GM12874 (cell line): Measurements from ENCODE around the gene DNAJB12.
A peak's percentile ranks its signal among the peaks of the same experiment; 100 is the strongest.

Source experiments
- CTCF ChIP-seq: IDR thresholded peaks from 2 replicates; pipeline ENCODE4 v1.5.1; 2011; ENCODE audit warnings: low read depth, mild to moderate bottlenecking, control low read depth, low read length, moderate library complexity; ENCODE audit not compliant: insufficient read depth

The DNAJB12 gene

GRCh38 chr10:72337722-72338121 is 17.0 kb downstream of the DNAJB12 start:
- no peak for TF ChIP-seq CTCF

GRCh38 chr10:72337039-72337629 is 17.6 kb downstream of the DNAJB12 start:
- peak; percentile 98 for TF ChIP-seq CTCF

GRCh38 chr10:72336259-72337038 is 18.3 kb downstream of the DNAJB12 start:
- TF ChIP-seq CTCF = no peak

- peak; percentile 26; the same call in 1 of the 2 replicates for TF ChIP-seq CTCF
These were observed 19.1 kb downstream of the DNAJB12 start for GRCh38 chr10:72335394-72336258.

GRCh38 chr10:72334825-72335393 is 19.8 kb downstream of the DNAJB12 start:
- peak; percentile 48; the same call in 1 of the 2 replicates for TF ChIP-seq CTCF

- TF ChIP-seq CTCF = no peak
These were observed 20.4 kb downstream of the DNAJB12 start for GRCh38 chr10:72334196-72334824.
